GM18867 (cell line): ENCODE measurements around the gene CTCFL.

ENCODE experiments used
- ATAC-seq: cut with Tn5 transposase; IDR thresholded peaks from one replicate; pipeline ENCODE4 v1.9.1; 2021; ENCODE audit warnings: mild to moderate bottlenecking, moderate library complexity; ENCODE audit not compliant: unreplicated experiment

Gene CTCFL

DNA sequence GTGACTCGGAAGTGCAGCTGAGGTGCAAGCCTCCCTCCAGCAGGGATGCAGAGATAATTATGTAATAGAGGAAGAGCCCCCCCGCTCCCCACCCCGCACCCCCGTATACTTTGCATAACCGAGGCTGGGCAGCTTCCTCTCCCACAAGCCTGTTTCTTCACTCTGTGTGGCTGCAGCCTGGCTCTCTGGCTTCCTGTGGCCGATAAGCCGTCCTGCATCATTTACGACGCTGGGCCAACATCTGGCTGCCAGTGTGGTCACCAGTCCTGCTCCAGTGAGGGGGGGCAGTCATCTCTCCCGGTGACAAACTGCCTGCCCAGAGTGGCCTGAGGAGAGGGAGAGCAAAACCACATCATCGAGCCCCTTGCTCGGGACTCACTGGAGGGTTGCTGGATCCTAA, 74.5 kb downstream of the CTCFL start:
- peak; percentile 81 for ATAC-seq

DNA sequence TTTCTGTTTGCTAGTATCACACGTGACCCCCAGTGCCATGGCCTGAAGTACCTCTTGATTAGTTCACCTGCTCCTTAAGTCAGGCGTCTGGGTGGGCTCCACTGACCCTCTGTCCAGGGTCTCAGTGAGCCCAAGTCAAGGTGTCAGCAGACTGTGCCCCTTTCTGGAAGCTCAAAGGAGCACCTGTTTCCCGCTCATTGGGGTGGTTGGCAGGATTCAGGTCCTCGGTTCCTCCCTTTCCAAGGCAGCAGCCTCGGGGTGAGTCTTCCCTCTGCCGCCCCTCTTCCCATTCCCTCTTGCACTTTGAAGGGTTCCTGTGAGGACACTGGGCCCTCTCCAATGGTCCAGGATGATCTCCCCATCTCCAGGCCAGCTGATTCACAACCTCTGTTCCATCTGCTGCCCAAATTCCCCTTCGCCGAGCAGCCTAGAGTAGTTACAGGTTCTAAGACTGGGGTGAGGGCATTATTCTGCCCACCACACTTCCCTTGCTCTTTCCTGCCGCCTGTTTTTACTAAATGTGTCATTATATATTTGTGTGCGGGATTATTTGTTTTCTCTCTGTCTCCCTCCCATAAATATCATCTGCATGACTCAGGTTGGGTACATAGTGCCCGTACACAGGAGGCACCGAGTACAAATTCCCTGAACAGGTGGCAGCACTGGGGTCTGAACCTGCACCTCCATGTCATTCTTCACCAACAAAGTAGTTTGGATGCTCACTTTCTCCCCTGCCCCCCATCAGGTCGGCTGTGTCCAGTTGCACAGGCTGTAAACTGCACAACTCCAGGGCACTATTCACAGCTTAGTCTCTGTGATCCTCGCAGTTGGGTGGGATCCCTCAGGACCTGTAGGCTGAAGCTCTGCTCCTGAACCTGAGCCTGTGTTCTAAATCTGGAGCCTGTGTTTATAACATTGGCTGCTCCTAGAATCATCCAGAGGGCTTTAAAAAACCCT, 75.3 kb downstream of the CTCFL start:
- ATAC-seq = no peak

DNA sequence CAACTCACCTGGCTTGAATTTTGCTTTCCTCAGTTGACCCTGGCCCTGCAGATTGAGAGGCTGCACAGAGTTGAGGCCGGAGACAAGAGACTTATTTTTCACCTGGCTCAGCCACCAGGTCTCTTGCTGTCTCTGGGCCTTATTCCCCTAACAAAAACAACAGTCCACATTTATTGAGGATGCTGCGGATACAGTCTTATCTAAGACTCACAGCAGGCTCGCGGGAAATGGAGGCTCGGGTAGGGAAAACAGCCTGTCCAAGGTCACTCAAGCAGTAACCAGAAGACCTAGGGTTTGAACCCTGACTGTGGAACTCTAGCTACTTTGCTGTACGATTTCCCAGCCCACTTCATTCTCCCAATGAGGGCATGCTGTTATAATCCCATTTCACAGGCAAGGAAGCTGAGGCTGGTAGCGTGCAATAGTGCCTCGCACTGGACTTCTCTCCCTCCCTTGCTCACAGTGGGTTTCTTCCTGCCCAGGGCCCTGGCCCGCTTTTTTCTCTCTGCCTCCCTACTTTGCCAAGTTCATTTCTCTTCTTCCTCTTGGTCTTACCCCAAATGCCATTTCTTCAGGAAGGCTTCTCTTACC, 76.1 kb downstream of the CTCFL start:
- no peak for ATAC-seq
